Suppressor macrophage (primary cell): ENCODE results near the gene OR2T10.
"Not testable (repeated sequence)": the region's sequence is repeated elsewhere in the genome, so short reads cannot be mapped to it uniquely, and the experiment has no call there.

ENCODE experiments used
- DNase-seq, 4 experiments: peaks; one replicate each; pipeline ENCODE4 v3.0.0-alpha.2; 2020 to 2022

OR2T10 gene

GRCh38 chr1:248593226-248593625 is 4.3 kb downstream of the OR2T10 start:
- DNase-seq = no peak

DNA sequence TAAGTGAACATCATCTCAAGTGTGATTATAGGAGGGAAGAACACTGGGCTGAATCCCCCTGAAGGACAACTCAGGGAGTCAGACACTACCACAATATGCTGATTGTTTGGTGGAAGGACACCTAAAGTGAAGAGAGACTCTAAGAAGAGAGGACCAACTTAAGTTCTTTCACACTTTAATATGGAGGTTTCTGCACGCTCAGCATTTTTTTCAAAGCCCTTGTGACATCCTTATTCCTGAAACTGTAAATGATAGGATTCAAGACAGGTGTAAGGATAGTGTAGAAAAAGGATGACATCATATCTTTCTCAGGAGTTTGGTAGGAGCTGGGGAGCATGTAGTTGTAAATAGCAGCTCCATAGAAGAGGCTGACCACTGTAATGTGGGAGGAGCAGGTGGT is 4.8 kb downstream of the OR2T10 start:
- no peak for DNase-seq

- no peak for DNase-seq
These were observed 7.4 kb downstream of the OR2T10 start for GRCh38 chr1:248590055-248590454.

- DNase-seq = no peak
These were observed 8.2 kb downstream of the OR2T10 start for GRCh38 chr1:248589334-248589733.

DNA sequence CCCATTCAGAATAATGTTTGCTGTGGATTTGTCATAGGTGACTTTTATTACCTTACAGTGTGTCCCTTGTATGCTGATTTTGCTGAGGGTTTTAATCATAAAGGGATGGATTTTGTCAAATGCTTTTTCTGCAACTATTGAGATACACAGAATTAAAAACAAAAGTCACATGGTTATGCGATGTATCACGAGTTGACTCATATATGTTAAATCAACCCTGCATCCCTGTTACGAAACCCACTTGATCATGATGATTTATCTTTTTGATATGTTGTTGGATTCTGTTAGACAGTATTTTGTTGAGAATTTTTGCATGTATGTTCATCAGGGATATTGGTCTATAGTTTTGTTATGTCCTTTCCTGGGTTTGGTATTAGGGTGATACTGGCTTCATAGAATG is 12.2 kb downstream of the OR2T10 start:
- DNase-seq = no peak

DNA sequence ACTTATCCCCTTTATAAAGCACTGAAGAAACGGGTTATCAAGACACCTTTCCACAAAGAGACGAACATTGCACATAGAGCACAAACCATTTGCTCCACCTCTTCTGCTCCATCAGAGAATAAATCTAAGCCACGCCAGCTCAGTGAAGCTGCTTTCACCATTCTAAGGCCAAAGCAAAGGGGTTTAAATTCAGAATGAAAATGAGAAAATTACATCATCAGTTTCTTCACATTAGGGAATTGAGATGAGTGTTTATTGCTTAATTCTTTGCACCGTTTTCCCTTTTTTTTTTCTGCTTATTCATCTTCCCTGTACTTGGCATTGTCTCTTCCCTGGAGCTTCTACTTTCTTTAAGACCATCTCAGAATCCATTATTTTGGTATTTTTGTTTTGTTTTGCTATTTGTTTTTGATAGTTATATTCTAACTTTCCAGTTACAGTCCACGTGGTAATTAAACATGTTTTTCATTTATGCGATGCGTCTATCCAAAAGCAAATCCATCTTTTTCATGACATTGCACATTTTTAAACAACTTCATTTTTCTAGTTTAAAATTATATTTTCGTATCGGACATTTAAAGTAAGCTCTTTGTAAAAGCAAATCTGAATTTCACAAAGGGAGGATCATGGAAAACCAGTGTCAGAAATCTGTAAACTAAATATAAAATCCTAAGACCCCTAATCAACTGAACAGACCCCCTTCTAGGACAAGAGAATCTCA is 21.1 kb downstream of the OR2T10 start:
- DNase-seq = peak in 2 of 4 experiments; percentile 62 to 63

- not testable (repeated sequence) for DNase-seq
These were observed 22.8 kb downstream of the OR2T10 start, which contains the start of gene OR2T34 for GRCh38 chr1:248574657-248575056. Gene OR2T34, minus strand, starts transcription at chr1:248574757. Its CDS starts 0 bp downstream, at chr1:248574757.

GRCh38 chr1:248573856-248574255 is 23.6 kb downstream of the OR2T10 start:
- DNase-seq = not testable (repeated sequence)

DNA sequence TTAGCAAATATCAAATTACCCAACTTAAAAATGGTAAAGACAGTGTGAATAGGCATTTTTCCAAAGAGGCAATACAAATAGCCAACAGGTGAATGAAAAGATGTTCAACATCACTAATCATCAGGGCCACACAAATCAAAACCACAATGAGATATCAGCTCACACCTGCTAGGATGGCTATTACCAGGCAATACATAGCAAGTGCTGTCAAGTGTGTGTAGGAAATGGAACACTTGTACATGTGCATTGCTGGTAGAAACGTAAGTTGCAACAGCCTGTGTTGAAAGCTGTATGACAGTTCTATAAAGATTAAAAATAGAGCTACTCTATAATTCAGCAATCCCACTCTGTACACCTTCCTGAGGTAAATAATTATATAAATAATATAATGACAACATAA is 25.5 kb downstream of the OR2T10 start:
- DNase-seq = not testable (repeated sequence)

GRCh38 chr1:248570811-248571210 is 26.7 kb downstream of the OR2T10 start:
- DNase-seq = peak in 2 of 4 experiments; percentile 45 to 47

DNA sequence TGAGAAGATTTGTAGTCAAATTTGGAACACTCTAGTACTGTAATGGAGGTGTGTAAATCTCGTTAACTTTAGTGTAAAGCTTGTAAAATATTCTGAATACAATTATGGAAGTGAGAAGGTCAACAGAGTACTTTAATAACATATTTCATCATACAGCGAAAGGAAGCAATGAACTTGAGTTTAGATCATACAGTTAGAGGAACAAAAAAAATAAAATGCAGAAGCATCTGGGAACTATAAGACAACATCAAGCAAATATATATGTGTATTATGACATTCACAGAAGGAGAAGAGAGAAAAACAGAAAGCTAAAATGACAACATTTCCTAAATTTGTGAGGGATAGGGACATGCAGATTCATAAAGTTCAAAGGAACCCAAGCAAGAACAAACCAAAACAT is 28.5 kb downstream of the OR2T10 start:
- peak in 2 of 4 experiments; percentile 84 to 86 for DNase-seq

GRCh38 chr1:248565530-248566373 is 31.7 kb downstream of the OR2T10 start:
- not testable (repeated sequence) for DNase-seq

DNA sequence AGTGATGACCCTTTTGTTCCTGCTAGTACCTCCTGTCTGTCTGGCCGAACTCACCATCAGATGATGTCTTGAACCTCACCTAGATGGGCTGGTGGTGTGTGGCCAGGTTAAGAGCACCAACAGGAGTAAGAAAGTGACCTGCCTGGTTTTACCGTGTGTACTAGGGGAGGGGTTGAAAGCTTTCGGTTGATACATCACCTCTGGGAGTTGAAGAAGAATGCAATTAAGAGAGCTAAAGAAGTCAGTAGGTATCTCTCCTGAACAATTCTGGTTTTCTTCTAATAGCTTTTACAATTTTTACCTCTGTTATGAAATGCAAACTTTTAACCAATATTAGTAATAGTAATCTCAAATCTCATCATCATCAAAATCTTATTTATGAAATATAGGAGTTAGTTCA is 34.8 kb downstream of the OR2T10 start, which contains the start of gene OR2T29:
Gene OR2T29 (minus strand): TSS at position 101 of the 400 bp plus-strand sequence. CDS start 3,281 bp downstream, outside the sequence.
- DNase-seq = not testable (repeated sequence)

DNA sequence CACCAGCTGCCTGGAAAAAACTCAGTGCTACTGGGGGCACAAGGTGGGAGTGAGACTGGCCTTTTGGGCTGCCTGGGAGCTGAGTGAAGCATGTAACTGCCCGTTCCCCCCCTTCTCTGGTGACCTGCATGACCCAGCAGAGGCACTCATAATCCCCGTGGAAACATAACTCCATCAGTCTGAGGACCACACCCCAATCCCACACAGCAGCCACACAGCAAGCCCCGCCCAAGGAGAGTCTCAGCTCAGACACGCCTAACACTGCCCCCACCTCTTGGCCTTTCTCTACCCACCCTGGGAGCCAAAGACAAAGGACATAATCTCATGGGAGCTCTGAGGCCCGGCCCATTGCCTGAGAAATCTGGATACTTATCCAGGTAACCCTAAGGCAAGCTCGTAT is 46.5 kb downstream of the OR2T10 start:
- not testable (repeated sequence) for DNase-seq

GRCh38 chr1:248547383-248547782 is 50.1 kb downstream of the OR2T10 start:
- DNase-seq = not testable (repeated sequence)
